Ovary (tissue), 9 donors: ENCODE results near the gene SAMD1. TPM values are rescaled to one million over a fixed set of nuclear protein-coding genes. Genes with fewer than 3 reads are reported as not detected.

Experiments used
- DNase-seq, 5 donors: peaks; one replicate each; pipeline ENCODE4 v3.0.0-alpha.2; 2019 to 2020
- H3K27ac ChIP-seq, 2 donors: fragments of 200-600 bp; one replicate each; pipeline versions ENCODE4 v1.5.1 to v1.8.0; 2019 to 2022
- H3K27me3 ChIP-seq: fragments of 200-600 bp; one replicate; pipeline ENCODE4 v1.8.0; 2022
- H3K36me3 ChIP-seq: fragments of 200-600 bp; sonication (generic); one replicate; pipeline ENCODE4 v1.5.1; 2019
- H3K4me1 ChIP-seq: one replicate; pipeline ENCODE4 v1.8.1; 2013; ENCODE audit warnings: mild to moderate bottlenecking, moderate library complexity; ENCODE audit not compliant: insufficient read depth
- H3K4me3 ChIP-seq: fragments of 200-600 bp; sonication (generic); one replicate; pipeline ENCODE4 v1.5.1; 2017
- H3K9me3 ChIP-seq, 2 donors: fragments of 200-600 bp in 1 of 2; sonication (generic) in 1 of 2; one replicate each; pipeline versions ENCODE4 v1.5.1 to v1.8.1; 2013 to 2019; ENCODE audit warnings: mild to moderate bottlenecking in 1 of 2, moderate library complexity in 1 of 2
- CTCF ChIP-seq, 3 donors: fragments of 450-650 bp in 2 of 3; fragments of 200-600 bp in 1 of 3; IDR thresholded peaks; one replicate each; pipeline versions ENCODE4 v1.5.1 to v1.8.0; 2016 to 2022; ENCODE audit warnings: antibody characterized with exemption in 3 of 3, mild to moderate bottlenecking in 1 of 3
- EP300 ChIP-seq: sonication (generic); formaldehyde crosslinking; IDR thresholded peaks from one replicate; pipeline ENCODE4 v1.6.1; 2017; ENCODE audit warnings: antibody characterized with exemption
- POLR2A ChIP-seq: fragments of 450-650 bp; IDR thresholded peaks from one replicate; pipeline ENCODE4 v1.6.1; 2017; ENCODE audit warnings: antibody characterized with exemption, mild to moderate bottlenecking, moderate library complexity
- WGBS, 3 donors: extraction: QIAGEN DNeasy Blood & Tissue Kit in 1 of 3; methylation state at CpG; one replicate each; pipeline versions ENCODE4 v1.1.5 to v1.1.7; 2013 to 2017; 5-methylcytosine and 5-hydroxymethylcytosine counted together
- intact Hi-C, 4 donors: fragments of 100-400 bp; cut with DNase I; formaldehyde crosslinking; loops; one replicate each; pipeline versions ENCODE4 v1.11.0 to v1.15.1; 2022 to 2023
- polyA plus RNA-seq, 2 donors: library from polyadenylated mRNA; stranded (reverse); fragments of 200-250 nt in 1 of 2; fragments of 350-450 nt in 1 of 2; fragmentation: Illumina TruSeq in 1 of 2; extraction: RNeasy Lipid Tissue Mini Kit (QIAGEN cat#74804) in 1 of 2; gene quantifications; one replicate each; pipeline ENCODE4 v1.2.3, GENCODE V29; 2013 to 2014
- total RNA-seq, 7 donors: library from RNA; depleted of rRNA in 2 of 7; stranded (reverse); fragments of >200 nt in 2 of 7; fragmentation: NEBNext Ultra II Directional in 3 of 7; extraction: Animal tissue kit (Norgen Biotek cat#: 25700) in 3 of 7; gene quantifications; one replicate each; pipeline versions ENCODE4 v1.1.0 to v1.2.4, GENCODE V29; 2016 to 2023
- donor health status: DM: no; HTN: no; CAD: no; lungs with moderate emphysema.
- donor health status: DM: no; HTN: no; CAD: no.
- donor health status: Bipolar disorder and iron deficiency.
- donor health status: DM: yes; HTN: yes; CAD: no.
- donor health status: DM: no; HTN: no; CAD: no.
- donor health status: DM: yes; HTN: yes; CAD: no.

SAMD1 gene
- total and polyA plus RNA-seq, 9 donors = 10.5 to 68.3 (median 37.4) TPM

- Histone ChIP-seq H3K9me3 (no peaks in the 10 kb centered on the region), H3K4me1 (peaks cover 5% of the 10 kb centered on the region), H3K27ac (no peak overlapping the region), H3K36me3 (no peaks in the 10 kb centered on the region), H3K27me3 (no peaks in the 10 kb centered on the region), H3K4me3 (no peak overlapping the region)
- no peak for DNase-seq
- intact Hi-C loops = no loop called here
- no peak for TF ChIP-seq EP300
- no peak for TF ChIP-seq POLR2A
- TF ChIP-seq CTCF (IDR thresholded peaks at IDR 0.05) = no peak
- WGBS, 3 donors = 92 to 93% (median 92%) methylated on average over 11 of the region's 11 CpGs
Measured at GRCh38 chr19:14096272-14096992, 5.9 kb upstream of the SAMD1 start.

GRCh38 chr19:14094854-14095253 lies 4.3 kb upstream of the SAMD1 start:
- H3K4me1 ChIP-seq = peaks cover 5% of the 10 kb centered on the region
- 45 to 64% (median 50%) methylated on average over 7 of the region's 7 CpGs for WGBS, 3 donors
- intact Hi-C loops = no loop called here
- no peak for TF ChIP-seq CTCF (IDR thresholded peaks at IDR 0.05)
- TF ChIP-seq EP300 = no peak
- no peak for TF ChIP-seq POLR2A
- H3K27ac ChIP-seq = no peak overlapping the region
- no peak overlapping the region for H3K4me3 ChIP-seq
- DNase-seq = no peak
- no peaks in the 10 kb centered on the region for H3K36me3 ChIP-seq
- no peaks in the 10 kb centered on the region for H3K27me3 ChIP-seq
- H3K9me3 ChIP-seq = no peaks in the 10 kb centered on the region

GRCh38 chr19:14093117-14093823 lies 2.7 kb upstream of the SAMD1 start:
- intact Hi-C loops = no loop called here
- DNase-seq = no peak
- TF ChIP-seq POLR2A (no peak), EP300 (no peak), CTCF (IDR thresholded peaks at IDR 0.05) (no peak)
- WGBS, 3 donors = 97 to 98% (median 97%) methylated on average over 9 of the region's 9 CpGs
- Histone ChIP-seq H3K9me3 (no peaks in the 10 kb centered on the region), H3K4me1 (peaks cover 5% of the 10 kb centered on the region), H3K36me3 (no peaks in the 10 kb centered on the region), H3K27me3 (no peaks in the 10 kb centered on the region), H3K27ac (no peak overlapping the region), H3K4me3 (no peak overlapping the region)

GRCh38 chr19:14091813-14092462 lies 1.4 kb upstream of the SAMD1 start:
- TF ChIP-seq EP300 (no peak), POLR2A (no peak), CTCF (IDR thresholded peaks at IDR 0.05) (no peak)
- Histone ChIP-seq H3K36me3 (no peaks in the 10 kb centered on the region), H3K4me1 (peaks cover 5% of the 10 kb centered on the region), H3K4me3 (peak overlapping the region; percentile 85), H3K27ac (peak overlapping the region; percentile 81 to 94), H3K9me3 (no peaks in the 10 kb centered on the region), H3K27me3 (no peaks in the 10 kb centered on the region)
- peak in 2 of 5 donors; percentile 41 to 62 for DNase-seq
- 7 to 10% (median 8%) methylated on average over 15 of the region's 15 CpGs for WGBS, 3 donors
- intact Hi-C loops = no loop called here
